OCI-LY7 (cell line): ENCODE data around the gene LRRC8E.

Source experiments
- CTCF ChIP-seq: fragments of 200-600 bp; sonication (generic); conservative IDR thresholded peaks from 2 replicates; pipeline ENCODE4 v1.5.1; 2014; ENCODE audit warnings: mild to moderate bottlenecking, antibody characterized with exemption, low read length, moderate library complexity, mixed read lengths
- EZH2phosphoT487 ChIP-seq: fragments of 200-600 bp; sonication (generic); IDR thresholded peaks from 2 replicates; pipeline ENCODE4 v1.6.1; 2018; ENCODE audit warnings: low read depth, borderline replicate concordance, mild to moderate bottlenecking, mixed run types, antibody characterized with exemption, low read length, moderate library complexity, mixed read lengths

- TF ChIP-seq CTCF (no peak), EZH2phosphoT487 (no peak)
Observed at GRCh38 chr19:7885818-7886217, 2.5 kb upstream of the LRRC8E start.
